Thyroid gland (tissue), 4 donors: ENCODE data around the gene TRIM8. TPM values are rescaled to one million over a fixed set of nuclear protein-coding genes. Genes with fewer than 3 reads are reported as not detected.

Source experiments
- DNase-seq, 2 donors: peaks; one replicate each; pipeline ENCODE4 v3.0.0-alpha.2; 2019
- H3K27ac ChIP-seq, 3 donors: fragments of 200-600 bp; sonication (generic); 1 replicate in 2 of 3; 2 replicates in 1 of 3; pipeline ENCODE4 v1.5.1; 2016 to 2019; ENCODE audit warnings: mild to moderate bottlenecking in 1 of 3, moderate library complexity in 1 of 3
- H3K27me3 ChIP-seq: fragments of 200-600 bp; sonication (generic); one replicate; pipeline ENCODE4 v1.5.1; 2019
- H3K36me3 ChIP-seq, 2 donors: fragments of 200-600 bp; sonication (generic); one replicate each; pipeline ENCODE4 v1.5.1; 2016 to 2019
- H3K4me1 ChIP-seq, 2 donors: fragments of 200-600 bp; sonication (generic); one replicate each; pipeline ENCODE4 v1.5.1; 2017 to 2019
- H3K4me3 ChIP-seq, 3 donors: fragments of 200-600 bp; sonication (generic); replicated peaks in 1 of 3; 1 replicate in 2 of 3; 2 replicates in 1 of 3; pipeline ENCODE4 v1.5.1; 2016; ENCODE audit warnings: mild to moderate bottlenecking in 1 of 3
- H3K9me3 ChIP-seq: fragments of 200-600 bp; sonication (generic); one replicate; pipeline ENCODE4 v1.5.1; 2017
- POLR2A ChIP-seq, 2 donors: fragments of 450-650 bp; IDR thresholded peaks; one replicate each; pipeline ENCODE4 v1.6.1; 2017; ENCODE audit warnings: antibody characterized with exemption in 2 of 2, mild to moderate bottlenecking in 2 of 2, moderate library complexity in 1 of 2
- WGBS, 2 donors: methylation state at CpG; one replicate each; pipeline ENCODE4 v1.1.5; 2017; 5-methylcytosine and 5-hydroxymethylcytosine counted together
- intact Hi-C: fragments of 100-400 bp; cut with DNase I; formaldehyde crosslinking; loops from one replicate; pipeline ENCODE4 v1.15.1; 2023
- total RNA-seq, 4 donors: library from RNA; depleted of rRNA; stranded (reverse); fragments of >200 nt; gene quantifications; one replicate each; pipeline ENCODE4 v1.2.3, GENCODE V29; 2016

TRIM8 gene
- total RNA-seq, 4 donors from 2014 or later = 138 to 187 (median 162) TPM

DNA sequence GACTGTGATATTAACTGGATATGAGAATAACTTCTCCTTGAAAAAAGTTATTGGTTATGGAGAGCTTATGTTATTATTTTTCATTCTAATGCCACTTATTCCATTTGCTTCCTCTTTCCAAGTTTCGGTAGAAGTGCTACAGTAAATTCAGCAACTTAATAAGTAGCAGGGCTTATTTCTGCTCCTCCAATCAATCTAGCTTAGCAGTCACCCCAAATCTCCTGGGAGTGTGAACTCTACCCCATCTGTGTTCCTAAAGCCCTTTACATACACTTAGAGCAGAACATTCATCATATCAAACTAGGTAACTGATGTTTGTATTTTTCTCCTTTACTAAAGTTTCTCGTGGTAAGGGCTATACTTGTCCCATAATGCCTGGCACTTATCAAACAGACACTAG, 61.3 kb downstream of the TRIM8 start:
- no peak for TF ChIP-seq POLR2A (IDR thresholded peaks at IDR 0.05)
- whole genome bisulfite sequencing, 2 donors = 80 to 83% methylated on average over 2 of the region's 2 CpGs

More for the DNA sequence above, 61.3 kb downstream of the TRIM8 start:
- Histone ChIP-seq H3K9me3 (no peaks in the 10 kb centered on the region), H3K4me1 (peaks cover 0 to 5% of the 10 kb centered on the region in 2 donors), H3K4me3 (no peak overlapping the region), H3K36me3 (no peaks in the 10 kb centered on the region), H3K27me3 (no peaks in the 10 kb centered on the region), H3K27ac (no peak overlapping the region)
- intact Hi-C loops = no loop called here
- DNase-seq = no peak

Other genes starting within 250 kb of the TRIM8 start
- 10 to 100 TPM; 12.3 to 26.0 (median 15.3) TPM for gene NFKB2, start 248.8 kb upstream of the TRIM8 start, total RNA-seq
- gene PSD, start 225.7 kb upstream of the TRIM8 start, total RNA-seq = 1 to 10 TPM in 1 of 4 donors, under 1 TPM in 3; 0.24 to 1.1 (median 0.49) TPM
- gene FBXL15, start 223.6 kb upstream of the TRIM8 start, total RNA-seq = 10 to 100 TPM; 13.4 to 34.0 (median 27.2) TPM
- 10 to 100 TPM; 56.2 to 73.9 (median 62.0) TPM for gene CUEDC2, start 211.9 kb upstream of the TRIM8 start, total RNA-seq
- gene C10orf95, start 192.9 kb upstream of the TRIM8 start, total RNA-seq = 1 to 10 TPM; 1.1 to 2.9 (median 1.8) TPM
- gene ACTR1A, start 141.8 kb upstream of the TRIM8 start, total RNA-seq = 100 to 1,000 TPM in 3 of 4 donors, 10 to 100 TPM in 1; 94.1 to 111 (median 103) TPM
- 1 to 10 TPM; 2.3 to 5.4 (median 4.4) TPM for gene SUFU, start 140.5 kb upstream of the TRIM8 start, total RNA-seq
- 10 to 100 TPM in 2 of 4 donors, 1 to 10 TPM in 2; 6.6 to 13.4 (median 10.2) TPM for gene ARL3, start 69.9 kb downstream of the TRIM8 start, total RNA-seq
- gene SFXN2, start 70.2 kb downstream of the TRIM8 start, total RNA-seq = 10 to 100 TPM in 3 of 4 donors, 1 to 10 TPM in 1; 5.1 to 38.4 (median 20.9) TPM
- 100 to 1,000 TPM; 194 to 384 (median 314) TPM for gene WBP1L, start 99.5 kb downstream of the TRIM8 start, total RNA-seq
- gene CYP17A1, start 192.9 kb downstream of the TRIM8 start, total RNA-seq = 10 to 100 TPM in 3 of 4 donors, 1 to 10 TPM in 1; 4.0 to 29.1 (median 15.9) TPM
- 100 to 1,000 TPM in 2 of 4 donors, 10 to 100 TPM in 2; 77.4 to 134 (median 93.8) TPM for gene BORCS7, start 209.8 kb downstream of the TRIM8 start, total RNA-seq
- gene AS3MT, start 225.0 kb downstream of the TRIM8 start, total RNA-seq = 10 to 100 TPM in 2 of 4 donors, 1 to 10 TPM in 2; 9.8 to 19.2 (median 13.5) TPM